Vagina (tissue), 2 donors: ENCODE results near the gene SLC7A6.

Experiments used
- POLR2AphosphoS5 ChIP-seq, 2 donors: sonication (generic); formaldehyde crosslinking; IDR thresholded peaks; one replicate each; pipeline ENCODE4 v1.9.0; 2017; ENCODE audit warnings: antibody characterized with exemption in 2 of 2, mild to moderate bottlenecking in 2 of 2, low read depth in 1 of 2; ENCODE audit not compliant: insufficient read depth in 1 of 2
- TF ChIP-seq, protein P1 (sequence below), 3 experiments: fragments of 450-650 bp in 2 of 3; fragments of 200-600 bp in 1 of 3; sonication (generic) in 1 of 3; IDR thresholded peaks; one replicate each; pipeline ENCODE4 v1.5.1; 2017 to 2019; ENCODE audit warnings: antibody characterized with exemption in 3 of 3, mild to moderate bottlenecking in 2 of 3, moderate library complexity in 2 of 3

DNA sequence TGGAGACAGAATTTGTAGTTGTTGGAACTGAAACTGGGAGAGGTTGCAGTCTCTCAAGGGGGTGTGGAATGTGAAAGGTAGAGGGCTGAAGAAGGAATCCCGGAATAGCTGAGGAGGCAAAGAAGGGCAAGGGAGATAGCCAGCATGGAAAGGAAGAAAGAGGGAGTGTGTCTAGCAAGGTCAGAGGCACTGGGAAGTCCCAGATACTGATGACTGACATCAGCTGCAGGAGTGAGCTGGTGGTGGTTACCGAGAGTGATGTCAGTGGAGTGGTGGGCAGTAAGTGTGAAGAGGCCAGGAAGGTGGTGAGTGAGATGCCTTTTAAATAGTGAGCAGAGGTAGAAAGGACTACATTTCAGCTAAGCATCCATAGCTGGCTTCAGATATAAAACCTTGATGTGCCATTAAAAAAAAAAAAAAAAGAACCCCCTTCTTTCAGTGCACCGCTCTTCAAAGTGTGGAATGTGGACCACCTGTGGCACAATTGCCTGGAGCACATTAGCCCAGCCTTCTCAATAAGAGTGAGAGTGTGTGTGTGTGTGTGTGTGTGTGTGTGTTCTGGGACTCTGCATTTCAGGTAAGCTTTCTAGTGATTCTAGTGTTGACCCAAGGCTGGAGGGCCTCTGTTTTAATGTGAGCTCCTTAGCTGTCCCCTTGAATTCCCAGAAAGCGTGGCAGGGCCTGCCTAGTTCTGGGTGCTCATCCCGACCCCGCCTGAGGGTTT lies 55.0 kb downstream of the SLC7A6 start:
- TF ChIP-seq, protein P1, sequence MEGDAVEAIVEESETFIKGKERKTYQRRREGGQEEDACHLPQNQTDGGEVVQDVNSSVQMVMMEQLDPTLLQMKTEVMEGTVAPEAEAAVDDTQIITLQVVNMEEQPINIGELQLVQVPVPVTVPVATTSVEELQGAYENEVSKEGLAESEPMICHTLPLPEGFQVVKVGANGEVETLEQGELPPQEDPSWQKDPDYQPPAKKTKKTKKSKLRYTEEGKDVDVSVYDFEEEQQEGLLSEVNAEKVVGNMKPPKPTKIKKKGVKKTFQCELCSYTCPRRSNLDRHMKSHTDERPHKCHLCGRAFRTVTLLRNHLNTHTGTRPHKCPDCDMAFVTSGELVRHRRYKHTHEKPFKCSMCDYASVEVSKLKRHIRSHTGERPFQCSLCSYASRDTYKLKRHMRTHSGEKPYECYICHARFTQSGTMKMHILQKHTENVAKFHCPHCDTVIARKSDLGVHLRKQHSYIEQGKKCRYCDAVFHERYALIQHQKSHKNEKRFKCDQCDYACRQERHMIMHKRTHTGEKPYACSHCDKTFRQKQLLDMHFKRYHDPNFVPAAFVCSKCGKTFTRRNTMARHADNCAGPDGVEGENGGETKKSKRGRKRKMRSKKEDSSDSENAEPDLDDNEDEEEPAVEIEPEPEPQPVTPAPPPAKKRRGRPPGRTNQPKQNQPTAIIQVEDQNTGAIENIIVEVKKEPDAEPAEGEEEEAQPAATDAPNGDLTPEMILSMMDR (IDR thresholded peaks at IDR 0.05): no peak
- no peak for TF ChIP-seq POLR2AphosphoS5 (IDR thresholded peaks at IDR 0.05; ENCODE audit: insufficient read depth in 1 of 2, low read depth in 1 of 2)
